ENCODE results near the gene TTC28.

- TF ChIP-seq CTCF (IDR thresholded peaks at IDR 0.05): no peak
- TF ChIP-seq POLR2A (IDR thresholded peaks at IDR 0.05): no peak
Measured at GRCh38 chr22:28379075-28379779, 300.4 kb downstream of the TTC28 start.

All from uterus (tissue), 2 donors.